Thyroid gland (tissue), 4 donors: ENCODE measurements around the gene JPT2.

ENCODE experiments used
- CTCF ChIP-seq, 6 experiments: fragments of 200-600 bp in 3 of 6; fragments of 450-650 bp in 3 of 6; sonication (generic) in 3 of 6; IDR thresholded peaks; one replicate each; pipeline ENCODE4 v1.5.1; 2016 to 2019; ENCODE audit warnings: antibody characterized with exemption in 6 of 6, mild to moderate bottlenecking in 2 of 6, inconsistent platforms in 1 of 6, moderate library complexity in 1 of 6
- POLR2A ChIP-seq, 2 donors: fragments of 450-650 bp; IDR thresholded peaks; one replicate each; pipeline ENCODE4 v1.6.1; 2017; ENCODE audit warnings: antibody characterized with exemption in 2 of 2, mild to moderate bottlenecking in 2 of 2, moderate library complexity in 1 of 2

- no peak for TF ChIP-seq CTCF (IDR thresholded peaks at IDR 0.05)
- TF ChIP-seq POLR2A (IDR thresholded peaks at IDR 0.05) = no peak
Measured at GRCh38 chr16:1727651-1728624, 49.9 kb downstream of the JPT2 start.
